ENCODE data around the gene TMEM165.

The TMEM165 gene

DNA sequence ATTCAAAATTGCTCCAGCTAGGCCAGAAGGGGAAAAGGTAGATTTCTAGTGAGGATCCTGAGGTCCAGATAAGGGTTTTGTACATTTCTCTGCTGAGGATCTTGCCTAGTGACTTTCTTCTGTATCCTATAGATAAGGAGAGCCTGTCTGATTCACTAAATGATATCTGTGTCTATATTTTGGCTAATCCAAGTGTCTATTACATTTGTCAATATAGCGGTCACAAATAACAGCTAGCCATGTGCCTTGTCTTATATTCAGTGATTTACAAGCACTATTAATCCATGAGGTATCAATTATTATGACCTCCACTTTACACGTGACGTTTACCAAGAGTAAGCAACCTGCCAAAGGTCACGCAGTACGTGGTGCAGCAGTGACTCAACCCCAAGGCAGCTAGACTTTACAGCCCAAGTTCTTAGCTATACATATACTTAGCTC lies 41.6 kb downstream of the TMEM165 start:
- peaks cover 0 to 77% (median 15%) of the 10 kb centered on the region in 11 experiments; a peak in 13 of 22 replicates for H4K20me1 ChIP-seq
- no peak overlapping the region for H3K4me2 ChIP-seq
- peaks cover 0 to 12% (median 8%) of the 10 kb centered on the region in 10 experiments; a peak in 9 of 20 replicates for H3K4me1 ChIP-seq
- no peak for TF ChIP-seq Cebpa-rat (IDR thresholded peaks at IDR 0.05)
- H3K27me3 ChIP-seq, result no peaks in the 10 kb centered on the region
- no peaks in the 10 kb centered on the region for H3K9me3 ChIP-seq (replicated peaks in 1 of 11)
- H3K9ac ChIP-seq, result no peak overlapping the region
- H3K27ac ChIP-seq, result no peak overlapping the region
- H3K36me3 ChIP-seq, result peaks cover 84 to 100% (median 95%) of the 10 kb centered on the region in 11 experiments
- no peak overlapping the region for H3K4me3 ChIP-seq

DNA sequence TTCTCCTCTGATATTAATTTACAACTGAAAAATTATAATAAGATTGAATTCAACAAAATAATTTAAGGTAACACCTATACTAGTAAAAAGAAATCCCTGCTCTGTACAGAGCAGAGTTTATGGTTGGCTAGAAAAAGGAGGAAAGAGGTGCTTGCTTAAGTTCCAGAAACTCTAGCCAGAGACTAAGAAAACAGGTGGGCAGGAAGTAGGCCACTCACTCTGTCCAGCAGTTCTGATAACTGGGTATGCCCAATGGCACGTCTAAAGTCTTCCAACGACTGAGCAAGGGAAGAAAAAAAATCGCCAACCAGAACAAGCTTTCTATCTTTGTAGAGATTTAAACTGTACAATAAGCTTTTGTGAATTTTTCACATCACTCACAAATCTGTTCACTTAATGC lies 42.1 kb downstream of the TMEM165 start:
- Histone ChIP-seq H3K36me3 (peaks cover 84 to 100% (median 94%) of the 10 kb centered on the region in 11 experiments), H4K20me1 (peaks cover 0 to 74% (median 15%) of the 10 kb centered on the region in 11 experiments; a peak in 13 of 22 replicates), H3K9me3 (replicated peaks in 1 of 11) (no peaks in the 10 kb centered on the region), H3K9ac (no peak overlapping the region), H3K27me3 (no peaks in the 10 kb centered on the region), H3K27ac (no peak overlapping the region), H3K4me2 (no peak overlapping the region), H3K4me3 (no peak overlapping the region), H3K4me1 (peaks cover 0 to 14% (median 8%) of the 10 kb centered on the region in 10 experiments; a peak in 9 of 20 replicates)
- no peak for TF ChIP-seq Cebpa-rat (IDR thresholded peaks at IDR 0.05)

DNA sequence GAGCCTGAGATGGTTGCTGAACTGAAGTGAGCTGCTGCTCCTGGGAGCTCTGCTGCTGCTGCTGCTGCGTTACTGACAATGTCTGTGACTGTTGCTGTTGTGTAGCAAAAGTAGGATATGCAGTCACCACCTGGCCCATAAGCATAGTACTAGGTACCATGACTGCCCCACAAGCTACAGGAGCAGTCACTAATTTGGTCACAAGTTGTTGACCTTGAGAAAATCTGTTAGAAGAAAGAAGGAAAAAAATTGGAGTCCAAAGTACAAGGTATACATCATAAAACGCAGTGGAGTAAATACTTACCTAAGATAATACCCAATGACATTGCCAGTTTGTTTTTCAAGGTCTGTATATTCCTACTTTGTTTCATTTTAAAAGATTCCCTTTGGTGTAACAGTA lies 42.6 kb downstream of the TMEM165 start:
- H4K20me1 ChIP-seq, result peaks cover 0 to 69% (median 15%) of the 10 kb centered on the region in 11 experiments; a peak in 11 of 22 replicates
- no peak overlapping the region for H3K4me2 ChIP-seq
- H3K4me3 ChIP-seq, result no peak overlapping the region
- peaks cover 0 to 14% (median 8%) of the 10 kb centered on the region in 10 experiments; a peak in 9 of 20 replicates for H3K4me1 ChIP-seq
- H3K36me3 ChIP-seq, result peaks cover 84 to 100% (median 94%) of the 10 kb centered on the region in 11 experiments
- H3K9ac ChIP-seq, result no peak overlapping the region
- no peaks in the 10 kb centered on the region for H3K27me3 ChIP-seq
- no peak for TF ChIP-seq Cebpa-rat (IDR thresholded peaks at IDR 0.05)
- no peak overlapping the region for H3K27ac ChIP-seq
- no peaks in the 10 kb centered on the region for H3K9me3 ChIP-seq (replicated peaks in 1 of 11)

DNA sequence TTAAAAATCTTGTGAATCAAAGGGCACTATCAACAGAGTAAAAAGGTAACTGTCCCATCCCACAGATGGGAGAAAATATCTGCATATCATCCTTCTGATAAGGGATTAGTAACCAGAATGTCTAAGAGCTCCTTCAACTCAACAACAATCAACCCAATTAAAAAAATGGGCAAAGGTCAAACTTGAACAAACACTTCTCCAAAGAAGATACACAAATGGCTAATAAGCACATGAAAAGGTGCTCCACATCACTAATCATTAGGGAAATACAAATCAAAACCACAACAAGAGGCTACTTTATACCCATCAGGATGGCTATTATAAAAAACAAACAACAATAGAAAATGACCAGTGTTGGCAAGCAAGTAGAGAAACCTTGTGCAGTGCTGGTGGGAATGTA lies 43.3 kb downstream of the TMEM165 start:
- peaks cover 81 to 100% (median 93%) of the 10 kb centered on the region in 11 experiments for H3K36me3 ChIP-seq
- no peak overlapping the region for H3K4me2 ChIP-seq
- H3K4me1 ChIP-seq, result peaks cover 0 to 14% (median 8%) of the 10 kb centered on the region in 10 experiments; a peak in 9 of 20 replicates
- H3K4me3 ChIP-seq, result no peak overlapping the region
- no peak for TF ChIP-seq Cebpa-rat (IDR thresholded peaks at IDR 0.05)
- H3K27ac ChIP-seq, result no peak overlapping the region
- H4K20me1 ChIP-seq, result peaks cover 0 to 62% (median 12%) of the 10 kb centered on the region in 11 experiments; a peak in 11 of 22 replicates
- no peaks in the 10 kb centered on the region for H3K9me3 ChIP-seq (replicated peaks in 1 of 11)
- H3K27me3 ChIP-seq, result no peaks in the 10 kb centered on the region
- H3K9ac ChIP-seq, result no peak overlapping the region

DNA sequence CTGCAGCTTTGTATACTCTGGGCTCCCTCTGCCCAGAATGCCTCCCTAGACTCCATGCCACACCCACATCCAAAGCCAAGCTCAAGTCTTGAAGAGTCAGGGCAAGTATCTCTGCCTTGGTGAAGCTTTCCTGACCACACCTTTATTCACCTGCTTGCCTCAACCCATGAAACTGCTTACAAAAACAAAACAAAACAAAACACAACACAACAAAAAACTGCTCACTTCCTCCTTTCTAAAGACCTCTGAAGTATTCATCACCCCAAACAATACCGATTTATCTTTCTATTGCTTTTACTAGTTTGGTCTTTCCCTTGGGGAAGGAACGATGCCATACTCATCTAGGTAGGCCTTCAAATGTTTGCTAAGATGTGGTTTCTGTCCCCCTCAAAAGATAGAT lies 45.0 kb downstream of the TMEM165 start:
- peaks cover 77 to 100% (median 87%) of the 10 kb centered on the region in 11 experiments for H3K36me3 ChIP-seq
- TF ChIP-seq Cebpa-rat (IDR thresholded peaks at IDR 0.05), result no peak

DNA sequence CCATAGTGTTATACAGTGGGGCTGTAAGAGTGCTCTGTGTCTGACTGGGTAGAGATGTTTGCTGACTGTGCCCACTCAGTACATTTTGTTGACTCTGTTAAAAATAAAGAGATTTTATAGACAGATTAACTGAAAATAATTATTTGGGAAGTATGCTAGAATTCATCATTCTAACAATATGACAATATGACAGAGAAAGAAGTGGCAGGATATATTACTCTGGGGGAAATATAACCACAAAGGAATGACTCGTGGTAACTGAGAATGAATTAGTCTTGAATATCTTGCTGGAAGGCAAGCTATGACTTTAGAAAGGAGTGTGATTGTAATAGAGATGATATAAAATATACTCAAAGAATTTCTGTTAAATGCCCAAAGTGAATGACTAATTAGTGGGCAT lies 46.8 kb downstream of the TMEM165 start:
- H3K4me3 ChIP-seq, result no peak overlapping the region
- peaks cover 0 to 29% (median 0%) of the 10 kb centered on the region in 11 experiments; a peak in 4 of 22 replicates for H4K20me1 ChIP-seq
- H3K9me3 ChIP-seq (replicated peaks in 1 of 11), result no peaks in the 10 kb centered on the region
- H3K9ac ChIP-seq, result no peak overlapping the region
- TF ChIP-seq Cebpa-rat (IDR thresholded peaks at IDR 0.05), result no peak
- H3K4me2 ChIP-seq, result no peak overlapping the region
- H3K36me3 ChIP-seq, result peaks cover 67 to 100% (median 81%) of the 10 kb centered on the region in 11 experiments
- no peak overlapping the region for H3K27ac ChIP-seq
- peaks cover 0 to 4% (median 0%) of the 10 kb centered on the region in 10 experiments; a peak in 1 of 20 replicates for H3K4me1 ChIP-seq
- no peaks in the 10 kb centered on the region for H3K27me3 ChIP-seq

More for the DNA sequence above, 45.0 kb downstream of the TMEM165 start:
- H3K27ac ChIP-seq, result no peak overlapping the region
- H3K9me3 ChIP-seq (replicated peaks in 1 of 11), result no peaks in the 10 kb centered on the region
- H3K9ac ChIP-seq, result no peak overlapping the region
- peaks cover 0 to 45% (median 0%) of the 10 kb centered on the region in 11 experiments; a peak in 5 of 22 replicates for H4K20me1 ChIP-seq
- peaks cover 0 to 4% (median 0%) of the 10 kb centered on the region in 10 experiments; a peak in 1 of 20 replicates for H3K4me1 ChIP-seq
- no peaks in the 10 kb centered on the region for H3K27me3 ChIP-seq
- no peak overlapping the region for H3K4me2 ChIP-seq
- no peak overlapping the region for H3K4me3 ChIP-seq

DNA sequence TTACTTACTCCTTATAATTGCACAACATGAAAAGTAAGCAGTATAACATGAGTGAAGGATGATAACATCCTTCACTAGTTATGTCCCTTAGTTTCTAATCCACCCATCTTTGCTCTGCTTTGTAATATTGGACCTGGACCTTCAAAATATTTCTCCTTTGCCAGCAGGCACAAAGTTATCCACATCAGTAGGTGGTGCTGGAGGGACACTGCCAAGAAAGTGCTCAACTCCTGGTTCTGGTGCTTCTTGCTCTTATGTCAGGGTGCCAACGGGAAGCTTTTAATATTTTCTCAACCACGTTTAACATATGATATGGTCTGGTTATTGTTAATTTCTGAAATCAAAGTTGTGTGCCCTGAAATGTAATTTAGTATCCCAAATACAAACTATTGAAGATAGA lies 49.1 kb downstream of the TMEM165 start:
- Histone ChIP-seq H3K9me3 (replicated peaks in 1 of 11) (no peaks in the 10 kb centered on the region), H4K20me1 (peaks cover 0 to 13% (median 0%) of the 10 kb centered on the region in 11 experiments; a peak in 4 of 22 replicates), H3K9ac (no peak overlapping the region), H3K4me2 (no peak overlapping the region), H3K27me3 (no peaks in the 10 kb centered on the region), H3K27ac (no peak overlapping the region), H3K4me3 (no peak overlapping the region), H3K4me1 (peaks cover 0 to 4% (median 0%) of the 10 kb centered on the region in 10 experiments; a peak in 1 of 20 replicates), H3K36me3 (peaks cover 70 to 100% (median 83%) of the 10 kb centered on the region in 11 experiments)
- TF ChIP-seq Cebpa-rat (IDR thresholded peaks at IDR 0.05), result no peak

DNA sequence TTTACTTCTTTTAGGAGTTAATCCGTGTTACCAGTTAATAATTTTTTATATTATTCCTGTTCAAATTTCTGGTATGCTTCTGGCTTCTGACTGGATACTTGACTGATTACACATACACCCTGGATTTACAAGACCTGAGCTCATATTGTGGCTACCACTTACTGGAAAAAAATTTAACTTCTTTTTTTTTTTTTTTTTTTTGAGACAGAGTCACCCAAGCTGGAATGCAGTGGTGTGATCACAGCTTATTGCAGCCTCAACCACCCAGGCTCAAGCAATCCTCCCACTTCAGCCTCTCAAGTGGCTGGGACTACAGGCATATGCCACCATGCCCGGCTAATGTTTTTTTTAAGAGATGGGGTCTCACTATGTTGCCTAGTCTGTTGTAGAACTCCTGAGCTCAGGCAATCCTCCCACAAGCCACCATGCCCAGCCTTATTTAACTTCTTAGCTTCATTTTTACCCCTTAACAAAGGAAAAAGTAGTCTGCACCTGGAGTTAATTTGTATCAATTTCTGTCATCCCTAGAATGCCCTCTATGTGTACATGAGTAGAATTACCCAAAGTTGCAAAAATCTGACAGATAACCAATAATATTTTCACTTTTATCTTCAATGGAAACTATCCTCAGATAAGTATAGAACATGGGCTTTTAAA lies 50.3 kb downstream of the TMEM165 start:
- Histone ChIP-seq H3K36me3 (peaks cover 77 to 100% (median 86%) of the 10 kb centered on the region in 11 experiments), H4K20me1 (peaks cover 0 to 8% (median 0%) of the 10 kb centered on the region in 11 experiments; a peak in 4 of 22 replicates), H3K27ac (no peak overlapping the region), H3K9me3 (replicated peaks in 1 of 11) (no peaks in the 10 kb centered on the region), H3K4me3 (no peak overlapping the region), H3K4me2 (no peak overlapping the region), H3K27me3 (no peaks in the 10 kb centered on the region), H3K9ac (no peak overlapping the region), H3K4me1 (peaks cover 0 to 4% (median 0%) of the 10 kb centered on the region in 10 experiments; a peak in 1 of 20 replicates)
- TF ChIP-seq Cebpa-rat (IDR thresholded peaks at IDR 0.05), result no peak

DNA sequence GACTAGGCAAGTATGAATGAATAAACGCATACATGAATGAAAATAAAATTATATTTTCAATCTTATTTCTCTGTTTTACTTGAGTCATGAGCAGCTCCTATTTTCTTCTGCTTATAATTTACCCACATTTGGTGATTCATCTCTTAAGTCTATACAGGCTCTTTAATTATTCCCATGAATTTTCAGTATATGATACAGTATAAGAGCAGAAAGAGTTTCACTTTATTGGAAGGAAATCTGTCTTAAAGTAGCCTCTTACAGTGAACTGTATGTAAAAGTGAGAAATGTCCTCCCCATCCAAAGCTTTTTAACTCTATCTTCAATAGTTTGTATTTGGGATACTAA lies 50.8 kb downstream of the TMEM165 start:
- no peak overlapping the region for H3K9ac ChIP-seq
- peaks cover 0 to 4% (median 0%) of the 10 kb centered on the region in 10 experiments; a peak in 1 of 20 replicates for H3K4me1 ChIP-seq
- H3K36me3 ChIP-seq, result peaks cover 77 to 100% (median 86%) of the 10 kb centered on the region in 11 experiments
- no peaks in the 10 kb centered on the region for H3K9me3 ChIP-seq (replicated peaks in 1 of 11)
- no peak overlapping the region for H3K4me3 ChIP-seq
- no peak for TF ChIP-seq Cebpa-rat (IDR thresholded peaks at IDR 0.05)
- H3K27me3 ChIP-seq, result no peaks in the 10 kb centered on the region
- H3K4me2 ChIP-seq, result no peak overlapping the region
- H4K20me1 ChIP-seq, result peaks cover 0 to 8% (median 0%) of the 10 kb centered on the region in 11 experiments; a peak in 4 of 22 replicates
- H3K27ac ChIP-seq, result no peak overlapping the region
